Stimulated activated naive CD8-positive, alpha-beta T cell treated with anti-CD3 and anti-CD28 coated beads, Interleukin-15, amount 100 ng/mL, for 72 hours (primary cell): ENCODE data around the gene SUMO2.

Experiments used
- ATAC-seq: fragments of 150-1000 bp; cut with Tn5 transposase; 2 replicates; pipeline ENCODE4 v1.10.0; 2021; ENCODE audit warnings: mild to moderate bottlenecking, moderate library complexity
- DNase-seq, 2 donors: peaks; one replicate each; pipeline ENCODE4 v3.0.0; 2021 to 2022
- H3K27ac Mint-ChIP-seq, 2 donors: one replicate each; pipeline ENCODE4 v1.8.0; 2022; ENCODE audit warnings: mild to moderate bottlenecking in 2 of 2, mixed read lengths in 2 of 2, moderate library complexity in 2 of 2
- H3K27me3 Mint-ChIP-seq: one replicate; pipeline ENCODE4 v1.8.0; 2022; ENCODE audit warnings: mixed read lengths
- H3K4me1 Mint-ChIP-seq: one replicate; pipeline ENCODE4 v1.8.0; 2022; ENCODE audit warnings: mild to moderate bottlenecking, mixed read lengths
- H3K4me3 Mint-ChIP-seq, 2 donors: one replicate each; pipeline ENCODE4 v1.8.0; 2022; ENCODE audit warnings: mild to moderate bottlenecking in 2 of 2, mixed read lengths in 2 of 2, moderate library complexity in 1 of 2
- H3K9me3 Mint-ChIP-seq, 2 donors: one replicate each; pipeline ENCODE4 v1.8.0; 2022; ENCODE audit warnings: mixed read lengths in 2 of 2

SUMO2 gene

GRCh38 chr17:75124819-75125162 lies 58.0 kb downstream of the SUMO2 start:
- ATAC-seq = no peak
- no peak overlapping the region for H3K4me3 Mint-ChIP-seq
- H3K9me3 Mint-ChIP-seq = no peaks in the 10 kb centered on the region

GRCh38 chr17:75124041-75124818 lies 58.5 kb downstream of the SUMO2 start:
- DNase-seq (peak in 1 of 2 donors; percentile 35), ATAC-seq (peak; percentile 79)
- Mint-ChIP-seq H3K27me3 (no peaks in the 10 kb centered on the region), H3K4me3 (no peak overlapping the region), H3K4me1 (peaks cover 39% of the 10 kb centered on the region), H3K9me3 (no peaks in the 10 kb centered on the region), H3K27ac (peak overlapping the region in 1 of 2 donors; percentile 65)

More at GRCh38 chr17:75124819-75125162, 58.0 kb downstream of the SUMO2 start:
- Mint-ChIP-seq H3K27me3 (no peaks in the 10 kb centered on the region), H3K27ac (peak overlapping the region in 1 of 2 donors; percentile 91), H3K4me1 (peaks cover 45% of the 10 kb centered on the region)
- no peak for DNase-seq

- peak overlapping the region in 1 of 2 donors; percentile 59 for H3K27ac Mint-ChIP-seq
- DNase-seq (no peak), ATAC-seq (no peak)
- H3K4me3 Mint-ChIP-seq = no peak overlapping the region
- H3K27me3 Mint-ChIP-seq = no peaks in the 10 kb centered on the region
- peaks cover 24% of the 10 kb centered on the region for H3K4me1 Mint-ChIP-seq
- no peaks in the 10 kb centered on the region for H3K9me3 Mint-ChIP-seq
Observed at GRCh38 chr17:75118307-75118706, 64.5 kb downstream of the SUMO2 start.

- H3K4me3 Mint-ChIP-seq = no peak overlapping the region
- no peaks in the 10 kb centered on the region for H3K27me3 Mint-ChIP-seq
- no peaks in the 10 kb centered on the region for H3K9me3 Mint-ChIP-seq
- no peak for ATAC-seq
- H3K4me1 Mint-ChIP-seq = peaks cover 30% of the 10 kb centered on the region
- no peak overlapping the region for H3K27ac Mint-ChIP-seq
- no peak for DNase-seq
Observed at GRCh38 chr17:75116737-75117136, 66.0 kb downstream of the SUMO2 start.
